Breast epithelium (tissue), 3 donors: ENCODE measurements around the gene PCDH15.

Experiments
- CTCF ChIP-seq, 3 donors: fragments of 450-650 bp; IDR thresholded peaks; one replicate each; pipeline ENCODE4 v1.5.1; 2016 to 2017; ENCODE audit warnings: antibody characterized with exemption in 3 of 3, mild to moderate bottlenecking in 3 of 3, moderate library complexity in 3 of 3
- POLR2A ChIP-seq: fragments of 450-650 bp; IDR thresholded peaks from one replicate; pipeline ENCODE4 v1.6.1; 2016; ENCODE audit warnings: antibody characterized with exemption, mild to moderate bottlenecking, moderate library complexity
- POLR2AphosphoS5 ChIP-seq, 3 donors: sonication (generic); formaldehyde crosslinking; IDR thresholded peaks; one replicate each; pipeline ENCODE4 v1.6.1; 2017; ENCODE audit warnings: antibody characterized with exemption in 3 of 3

- TF ChIP-seq CTCF (IDR thresholded peaks at IDR 0.05) (no peak), POLR2AphosphoS5 (IDR thresholded peaks at IDR 0.05) (no peak), POLR2A (no peak)
Measured at GRCh38 chr10:53771701-53772100, 1029.3 kb downstream of the PCDH15 start.
